Esophagus squamous epithelium (tissue), 5 donors: Measurements from ENCODE around the gene ATAD3A. TPM values are rescaled to one million over a fixed set of nuclear protein-coding genes. Genes with fewer than 3 reads are reported as not detected.
"Not testable (repeated sequence)": the region's sequence is repeated elsewhere in the genome, so short reads cannot be mapped to it uniquely, and the experiment has no call there.

Experiments
- DNase-seq: peaks from one replicate; lab custom pipeline; 2025; lab: John Stamatoyannopoulos, UW
- H3K27ac ChIP-seq, 4 donors: fragments of 200-600 bp; sonication (generic); one replicate each; pipeline ENCODE4 v1.5.1; 2016 to 2019; ENCODE audit warnings: mild to moderate bottlenecking in 1 of 4
- H3K27me3 ChIP-seq, 4 donors: fragments of 200-600 bp; sonication (generic); 1 replicate in 3 of 4; 2 replicates in 1 of 4; pipeline versions ENCODE4 v1.5.1 to v1.6.0; 2017 to 2021; ENCODE audit warnings: antibody characterized with exemption in 1 of 4
- H3K36me3 ChIP-seq, 3 donors: fragments of 200-600 bp; sonication (generic); one replicate each; pipeline ENCODE4 v1.5.1; 2016 to 2019
- H3K4me1 ChIP-seq, 3 donors: fragments of 200-600 bp; sonication (generic); one replicate each; pipeline ENCODE4 v1.5.1; 2017 to 2019
- H3K4me3 ChIP-seq, 4 donors: fragments of 200-600 bp; sonication (generic); 1 replicate in 3 of 4; 2 replicates in 1 of 4; pipeline ENCODE4 v1.5.1; 2016 to 2019; ENCODE audit warnings: mild to moderate bottlenecking in 2 of 4, moderate library complexity in 1 of 4
- H3K9me3 ChIP-seq, 3 donors: fragments of 200-600 bp; sonication (generic); one replicate each; pipeline ENCODE4 v1.5.1; 2016 to 2019
- CTCF ChIP-seq, 6 experiments: fragments of 450-650 bp in 4 of 6; fragments of 200-600 bp in 2 of 6; sonication (generic) in 2 of 6; IDR thresholded peaks; one replicate each; pipeline ENCODE4 v1.5.1; 2016 to 2019; ENCODE audit warnings: antibody characterized with exemption in 6 of 6, mild to moderate bottlenecking in 4 of 6, moderate library complexity in 4 of 6
- POLR2A ChIP-seq, 4 donors: fragments of 450-650 bp; IDR thresholded peaks; one replicate each; pipeline ENCODE4 v1.6.1; 2017; ENCODE audit warnings: antibody characterized with exemption in 4 of 4, mild to moderate bottlenecking in 4 of 4, moderate library complexity in 3 of 4
- WGBS, 2 donors: methylation state at CpG; one replicate each; pipeline ENCODE4 v1.1.5; 2018; 5-methylcytosine and 5-hydroxymethylcytosine counted together
- intact Hi-C: fragments of 100-400 bp; cut with DNase I; formaldehyde crosslinking; loops from one replicate; pipeline ENCODE4 v1.15.0; 2022
- total RNA-seq, 4 donors: library from RNA; depleted of rRNA; stranded (reverse); fragments of >200 nt; gene quantifications; one replicate each; pipeline ENCODE4 v1.1.0, GENCODE V29; 2016
- donor health status: DM: yes; HTN: yes; CAD: no.

Gene ATAD3A
- total RNA-seq, 4 donors from 2014 or later: 27.0 to 53.8 (median 32.6) TPM

GRCh38 chr1:1504777-1505365 is 7.1 kb upstream of the ATAD3A start:
- Histone ChIP-seq H3K4me1 (peaks cover 0 to 23% (median 13%) of the 10 kb centered on the region in 3 donors), H3K4me3 (peak overlapping the region in 3 of 4 donors; percentile 14 to 52 (median 27)), H3K27ac (peak overlapping the region; percentile 72 to 87 (median 84))
- H3K36me3 ChIP-seq, DNase-seq, H3K9me3 ChIP-seq, H3K27me3 ChIP-seq, intact Hi-C loops: not testable (repeated sequence)
- TF ChIP-seq POLR2A (IDR thresholded peaks at IDR 0.05): peak in 1 of 4 donors; percentile 12
- peak; percentile 42 to 96 (median 86) for TF ChIP-seq CTCF (IDR thresholded peaks at IDR 0.05)
- 15 to 26% methylated on average over 12 to 16 of the region's 16 CpGs for WGBS, 2 donors

- Histone ChIP-seq H3K27ac (peak overlapping the region; percentile 72 to 87 (median 84)), H3K4me1 (peaks cover 0 to 23% (median 13%) of the 10 kb centered on the region in 3 donors), H3K4me3 (peak overlapping the region in 3 of 4 donors; percentile 14 to 52 (median 27))
- H3K9me3 ChIP-seq, DNase-seq, H3K27me3 ChIP-seq, intact Hi-C loops, H3K36me3 ChIP-seq: not testable (repeated sequence)
- 2 to 3% methylated on average over 8 to 9 of the region's 22 CpGs for WGBS, 2 donors
- TF ChIP-seq CTCF (IDR thresholded peaks at IDR 0.05): peak in 5 of 6 experiments; percentile 10 to 46 (median 41)
These were observed 6.6 kb upstream of the ATAD3A start for GRCh38 chr1:1505366-1505798.

GRCh38 chr1:1505801-1506200 is 6.2 kb upstream of the ATAD3A start:
- H3K9me3 ChIP-seq, H3K36me3 ChIP-seq, intact Hi-C loops, DNase-seq, H3K27me3 ChIP-seq: not testable (repeated sequence)
- WGBS, 2 donors: 43 to 64% methylated on average over 5 of the region's 5 CpGs
- Histone ChIP-seq H3K4me3 (peak overlapping the region in 1 of 4 donors; percentile 27), H3K27ac (peak overlapping the region; percentile 72 to 87 (median 84)), H3K4me1 (peaks cover under 1 to 26% (median 16%) of the 10 kb centered on the region in 3 donors)

GRCh38 chr1:1507305-1507704 is 4.7 kb upstream of the ATAD3A start:
- WGBS, 2 donors: 91 to 93% methylated on average over 4 of the region's 4 CpGs
- Histone ChIP-seq H3K4me1 (peaks cover 5 to 33% (median 20%) of the 10 kb centered on the region in 3 donors), H3K27me3 (no peaks in the 10 kb centered on the region), H3K27ac (no peak overlapping the region), H3K9me3 (no peaks in the 10 kb centered on the region), H3K36me3 (no peaks in the 10 kb centered on the region), H3K4me3 (no peak overlapping the region)
- TF ChIP-seq CTCF (IDR thresholded peaks at IDR 0.05): no peak
- no peak for TF ChIP-seq POLR2A (IDR thresholded peaks at IDR 0.05)
- intact Hi-C loops: no loop called here
- DNase-seq: no peak

- H3K27ac ChIP-seq, DNase-seq, H3K4me3 ChIP-seq, H3K36me3 ChIP-seq, H3K27me3 ChIP-seq, intact Hi-C loops, H3K9me3 ChIP-seq: not testable (repeated sequence)
- WGBS, 2 donors: 83% methylated on average over 3 of the region's 34 CpGs; no CpG with 5 or more reads in 1 of the 2 donors
- peaks cover 5 to 40% (median 23%) of the 10 kb centered on the region in 3 donors for H3K4me1 ChIP-seq
These were observed 3.0 kb upstream of the ATAD3A start for GRCh38 chr1:1508775-1509464.

- intact Hi-C loops, H3K4me3 ChIP-seq, H3K36me3 ChIP-seq, H3K9me3 ChIP-seq, H3K27ac ChIP-seq, H3K27me3 ChIP-seq, DNase-seq: not testable (repeated sequence)
- H3K4me1 ChIP-seq: peaks cover 5 to 41% (median 23%) of the 10 kb centered on the region in 3 donors
- 85% methylated on average over 6 of the region's 21 CpGs; no CpG with 5 or more reads in 1 of the 2 donors for WGBS, 2 donors
These were observed 2.5 kb upstream of the ATAD3A start for GRCh38 chr1:1509465-1509850.
